ENCODE measurements around the gene RNF167. TPM values are rescaled to one million over a fixed set of nuclear protein-coding genes. Genes with fewer than 3 reads are reported as not detected.

Gene RNF167
- total and polyA plus RNA-seq, 8 donors = 8.8 to 134 (median 52.8) TPM

DNA sequence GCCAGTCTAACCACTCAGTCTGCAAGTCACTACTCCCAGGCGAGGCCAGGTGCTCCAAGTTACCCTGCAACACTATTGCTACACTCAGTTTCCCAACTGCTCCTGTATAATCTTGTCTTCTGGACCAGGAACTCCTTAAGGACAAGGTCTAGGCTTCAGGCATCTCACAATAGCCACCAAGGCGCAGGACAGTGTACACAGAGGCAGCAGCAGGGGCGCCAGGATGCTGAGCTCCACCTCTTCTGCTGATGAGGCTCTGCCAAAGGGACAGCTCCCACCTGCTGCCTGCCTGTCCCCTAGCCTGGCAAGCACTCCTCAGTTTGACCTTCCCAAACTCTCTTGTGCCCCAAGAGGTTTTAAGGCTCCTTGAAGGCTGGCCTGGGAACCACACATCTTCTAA lies 3.6 kb upstream of the RNF167 start:
- Histone ChIP-seq H3K9me3 (no peaks in the 10 kb centered on the region), H3K36me3 (peaks cover 25 to 34% (median 27%) of the 10 kb centered on the region in 4 donors), H3K27ac (no peak overlapping the region), H3K4me1 (peaks cover 27 to 44% (median 40%) of the 10 kb centered on the region in 4 donors), H3K27me3 (no peaks in the 10 kb centered on the region), H3K4me3 (no peak overlapping the region)
- no peak for TF ChIP-seq EP300 (IDR thresholded peaks at IDR 0.05)
- no peak for TF ChIP-seq POLR2AphosphoS5 (IDR thresholded peaks at IDR 0.05)
- no peak for TF ChIP-seq POLR2A (IDR thresholded peaks at IDR 0.05)
- TF ChIP-seq, protein P1, sequence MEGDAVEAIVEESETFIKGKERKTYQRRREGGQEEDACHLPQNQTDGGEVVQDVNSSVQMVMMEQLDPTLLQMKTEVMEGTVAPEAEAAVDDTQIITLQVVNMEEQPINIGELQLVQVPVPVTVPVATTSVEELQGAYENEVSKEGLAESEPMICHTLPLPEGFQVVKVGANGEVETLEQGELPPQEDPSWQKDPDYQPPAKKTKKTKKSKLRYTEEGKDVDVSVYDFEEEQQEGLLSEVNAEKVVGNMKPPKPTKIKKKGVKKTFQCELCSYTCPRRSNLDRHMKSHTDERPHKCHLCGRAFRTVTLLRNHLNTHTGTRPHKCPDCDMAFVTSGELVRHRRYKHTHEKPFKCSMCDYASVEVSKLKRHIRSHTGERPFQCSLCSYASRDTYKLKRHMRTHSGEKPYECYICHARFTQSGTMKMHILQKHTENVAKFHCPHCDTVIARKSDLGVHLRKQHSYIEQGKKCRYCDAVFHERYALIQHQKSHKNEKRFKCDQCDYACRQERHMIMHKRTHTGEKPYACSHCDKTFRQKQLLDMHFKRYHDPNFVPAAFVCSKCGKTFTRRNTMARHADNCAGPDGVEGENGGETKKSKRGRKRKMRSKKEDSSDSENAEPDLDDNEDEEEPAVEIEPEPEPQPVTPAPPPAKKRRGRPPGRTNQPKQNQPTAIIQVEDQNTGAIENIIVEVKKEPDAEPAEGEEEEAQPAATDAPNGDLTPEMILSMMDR (IDR thresholded peaks at IDR 0.05) = no peak
- intact Hi-C loops (cut with DNase I; ENCODE audit: low total_unique reads) = no loop called here
- 86 to 98% (median 92%) methylated on average over 2 to 3 of the region's 3 CpGs for WGBS, 5 donors
- no peak for DNase-seq

DNA sequence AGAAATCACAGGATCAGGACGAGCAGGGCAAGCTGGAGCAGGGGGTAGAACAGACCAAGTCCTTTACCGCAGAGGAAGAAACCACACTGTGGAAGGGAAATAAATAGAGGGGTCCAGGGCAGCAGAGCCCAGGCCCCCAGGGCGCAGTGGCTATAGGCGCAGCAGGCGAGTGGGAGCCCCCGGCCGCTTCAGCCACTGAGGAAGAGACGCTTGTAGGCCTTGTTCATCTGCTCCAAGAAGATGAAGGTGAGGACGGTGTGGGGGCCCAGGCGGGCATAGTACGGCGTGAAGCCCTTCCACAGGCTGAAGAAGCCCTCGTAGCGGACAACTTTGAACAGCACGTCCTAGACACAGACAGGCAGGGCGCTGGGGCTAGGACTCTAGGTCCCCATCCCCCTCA lies 2.5 kb upstream of the RNF167 start:
- H3K9me3 ChIP-seq = no peaks in the 10 kb centered on the region
- no peak for DNase-seq
- peaks cover 29 to 38% (median 34%) of the 10 kb centered on the region in 4 donors for H3K36me3 ChIP-seq
- no peak overlapping the region for H3K4me3 ChIP-seq
- TF ChIP-seq POLR2A (IDR thresholded peaks at IDR 0.05) (no peak), EP300 (IDR thresholded peaks at IDR 0.05) (no peak), POLR2AphosphoS5 (IDR thresholded peaks at IDR 0.05) (no peak)
- TF ChIP-seq, protein P1 (IDR thresholded peaks at IDR 0.05) = no peak
- intact Hi-C loops (cut with DNase I; ENCODE audit: low total_unique reads) = no loop called here
- peak overlapping the region in 1 of 5 donors; percentile 24 for H3K27ac ChIP-seq
- no peaks in the 10 kb centered on the region for H3K27me3 ChIP-seq
- WGBS, 5 donors = 92 to 97% (median 94%) methylated on average over 16 of the region's 16 CpGs
- peaks cover 36 to 55% (median 51%) of the 10 kb centered on the region in 4 donors for H3K4me1 ChIP-seq

DNA sequence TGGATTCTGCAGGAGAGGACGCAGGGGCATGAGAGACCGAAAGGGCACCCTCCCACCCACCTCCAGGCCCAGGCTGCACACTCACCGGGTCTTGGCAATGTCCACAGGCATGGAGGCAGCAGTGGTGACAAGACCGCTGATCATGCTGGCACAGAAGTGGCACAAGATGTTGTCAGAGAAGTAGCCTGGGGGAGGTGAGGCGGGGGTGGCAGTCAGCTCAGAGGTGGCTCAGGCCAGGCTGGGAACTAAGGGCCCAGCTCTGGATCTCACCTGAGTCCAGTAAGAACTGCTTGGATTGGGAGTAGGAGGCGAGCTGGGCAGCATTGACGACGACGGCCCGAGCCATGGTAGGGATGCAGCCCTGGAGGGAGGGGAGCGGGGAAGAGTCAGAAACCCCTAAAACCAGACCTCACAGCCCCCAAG lies 2.0 kb upstream of the RNF167 start:
- Histone ChIP-seq H3K27ac (peak overlapping the region in 2 of 5 donors; percentile 24 to 100), H3K4me1 (peaks cover 39 to 61% (median 56%) of the 10 kb centered on the region in 4 donors), H3K27me3 (no peaks in the 10 kb centered on the region), H3K9me3 (no peaks in the 10 kb centered on the region), H3K36me3 (peaks cover 35 to 44% (median 40%) of the 10 kb centered on the region in 4 donors), H3K4me3 (peak overlapping the region in 1 of 4 donors; percentile 91)
- intact Hi-C loops (cut with DNase I; ENCODE audit: low total_unique reads) = no loop called here
- 83 to 94% (median 92%) methylated on average over 10 to 11 of the region's 11 CpGs for WGBS, 5 donors
- TF ChIP-seq POLR2AphosphoS5 (IDR thresholded peaks at IDR 0.05) = no peak
- TF ChIP-seq POLR2A (IDR thresholded peaks at IDR 0.05) = no peak
- TF ChIP-seq, protein P1 (IDR thresholded peaks at IDR 0.05) = no peak
- TF ChIP-seq EP300 (IDR thresholded peaks at IDR 0.05) = no peak
- DNase-seq = no peak

DNA sequence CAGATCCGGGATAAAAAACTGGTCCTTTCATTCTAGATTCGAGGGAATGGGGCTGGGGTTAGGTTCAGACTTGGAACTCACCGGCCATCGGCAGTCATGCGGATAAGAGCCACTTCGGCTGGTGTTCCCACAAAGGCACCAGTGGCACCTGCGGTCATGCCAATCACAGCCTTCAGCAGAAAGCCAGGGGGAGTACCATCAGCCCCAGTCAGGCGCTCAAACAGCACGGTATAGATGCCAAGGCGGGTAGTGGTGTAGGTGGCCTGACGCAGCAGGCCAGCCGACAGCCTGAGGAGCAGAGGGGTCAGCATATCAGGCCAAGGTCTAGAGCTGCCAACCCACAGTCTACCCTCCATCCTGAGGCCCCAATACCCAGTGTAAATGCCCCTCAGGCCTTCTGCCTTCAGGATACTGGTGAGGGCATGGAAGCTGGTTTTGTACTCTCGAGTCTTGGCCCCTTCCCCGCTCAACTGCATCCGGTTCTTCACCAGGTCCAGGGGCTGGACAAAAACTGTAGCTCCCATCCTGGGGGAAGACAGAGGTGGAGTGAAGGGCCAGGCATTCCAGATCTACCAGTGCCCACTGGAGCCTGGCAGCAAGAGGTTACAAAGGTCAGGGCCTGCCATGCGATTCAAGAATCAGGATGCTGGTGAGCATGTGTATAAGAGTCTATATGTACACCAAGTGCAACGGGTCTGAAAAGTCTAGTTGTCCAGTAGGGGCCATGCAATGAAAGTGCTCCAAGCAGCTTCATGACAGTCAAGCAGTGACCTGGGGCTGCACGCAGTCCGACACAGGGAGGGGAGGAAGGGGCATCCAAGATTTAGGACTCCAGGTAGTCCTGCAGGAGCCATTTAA lies 1.2 kb upstream of the RNF167 start:
- WGBS, 5 donors = 35 to 47% (median 42%) methylated on average over 15 to 19 of the region's 19 CpGs
- TF ChIP-seq EP300 (IDR thresholded peaks at IDR 0.05) (no peak), POLR2AphosphoS5 (IDR thresholded peaks at IDR 0.05) (no peak), POLR2A (IDR thresholded peaks at IDR 0.05) (no peak)
- TF ChIP-seq, protein P1 (IDR thresholded peaks at IDR 0.05) = no peak
- Histone ChIP-seq H3K4me1 (peaks cover 39 to 62% (median 60%) of the 10 kb centered on the region in 4 donors), H3K4me3 (peak overlapping the region; percentile 70 to 91 (median 84)), H3K27me3 (no peaks in the 10 kb centered on the region), H3K27ac (peak overlapping the region; percentile 91 to 100 (median 95)), H3K36me3 (peaks cover 42 to 52% (median 48%) of the 10 kb centered on the region in 4 donors), H3K9me3 (no peaks in the 10 kb centered on the region)
- no peak for DNase-seq
- intact Hi-C loops (cut with DNase I; ENCODE audit: low total_unique reads) = no loop called here
